Fibroblast of upper back skin (primary cell): Measurements from ENCODE around the gene ITLN1.
"Not testable (repeated sequence)": the region's sequence is repeated elsewhere in the genome, so short reads cannot be mapped to it uniquely, and the experiment has no call there.

Source experiments
- DNase-seq: peaks from one replicate; pipeline ENCODE4 v3.0.0-alpha.2; 2013

The ITLN1 gene

DNA sequence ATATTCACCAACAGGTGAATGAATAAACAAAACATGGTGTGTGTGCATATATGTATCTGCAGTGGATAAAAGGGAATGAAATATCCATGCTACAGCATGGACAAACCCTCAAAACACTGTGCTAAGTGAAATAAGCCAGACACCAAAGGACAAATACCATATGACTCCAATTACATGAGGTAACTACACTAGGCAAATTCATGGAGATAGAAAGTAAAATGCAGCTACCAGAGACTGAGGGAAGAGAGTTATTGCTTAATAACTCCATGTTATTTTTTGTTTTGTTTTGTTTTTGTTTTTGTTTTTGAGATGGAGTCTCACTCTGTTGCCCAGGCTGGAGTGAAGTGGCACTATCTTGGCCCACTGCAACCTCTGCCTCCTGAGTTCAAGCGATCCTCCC lies 2.4 kb downstream of the ITLN1 start:
- no peak for DNase-seq

DNA sequence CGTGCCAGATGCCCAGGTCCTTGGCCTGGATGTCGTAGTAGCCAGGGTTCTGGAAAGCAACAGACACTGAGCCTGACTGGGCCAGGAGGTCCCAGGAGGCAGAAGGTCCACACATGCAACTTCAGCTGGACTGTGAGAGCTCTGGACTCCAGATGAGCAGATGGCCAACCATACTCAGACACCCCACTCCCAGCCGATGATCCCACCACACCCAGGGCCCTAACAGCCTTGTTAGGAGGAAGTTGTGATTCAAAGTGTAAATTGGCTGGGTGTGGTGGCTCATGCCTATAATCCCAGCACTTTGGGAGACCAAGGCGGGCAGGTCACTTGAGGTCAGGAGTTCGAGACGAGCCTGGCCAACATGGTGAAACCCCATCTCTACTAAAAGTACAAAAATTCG lies 3.7 kb downstream of the ITLN1 start:
- DNase-seq, result not testable (repeated sequence)

DNA sequence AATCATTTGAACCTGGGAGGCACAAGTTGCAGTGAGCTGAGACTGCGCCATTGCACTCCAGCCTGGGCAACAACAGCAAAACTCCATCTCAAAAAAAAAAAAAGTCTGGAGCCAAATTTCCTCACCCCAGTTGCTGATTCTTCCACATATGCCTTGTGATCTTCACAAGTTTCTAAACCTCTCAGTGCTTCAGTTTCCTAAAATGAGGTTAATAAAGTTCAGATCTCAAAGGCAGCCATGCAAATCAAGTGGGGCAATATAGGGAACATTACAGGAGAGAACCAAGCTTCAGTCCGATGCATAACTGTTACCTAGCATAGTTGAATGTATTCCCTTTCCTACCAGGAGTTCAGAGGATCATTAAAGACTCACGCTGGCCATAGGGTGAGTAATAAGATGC lies 4.8 kb downstream of the ITLN1 start:
- DNase-seq, result no peak

DNA sequence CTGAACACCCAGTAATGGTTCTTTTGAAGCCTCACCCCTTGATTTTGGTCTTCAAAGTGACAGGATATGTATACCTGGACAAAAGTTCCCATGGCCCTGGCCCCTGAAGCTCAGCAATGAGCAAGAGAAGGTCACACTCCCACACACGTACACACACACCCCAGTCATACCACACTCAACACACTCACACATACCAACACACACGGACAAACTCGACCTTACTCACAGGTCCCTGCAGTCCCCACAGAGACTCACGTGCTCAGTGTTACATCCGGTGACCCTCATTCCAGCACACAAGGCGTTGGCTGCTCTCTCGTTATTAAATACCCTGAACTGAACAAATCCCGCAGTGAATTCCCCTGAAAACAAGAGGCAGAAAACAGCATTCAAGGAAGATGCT lies 5.9 kb downstream of the ITLN1 start:
- DNase-seq, result no peak

DNA sequence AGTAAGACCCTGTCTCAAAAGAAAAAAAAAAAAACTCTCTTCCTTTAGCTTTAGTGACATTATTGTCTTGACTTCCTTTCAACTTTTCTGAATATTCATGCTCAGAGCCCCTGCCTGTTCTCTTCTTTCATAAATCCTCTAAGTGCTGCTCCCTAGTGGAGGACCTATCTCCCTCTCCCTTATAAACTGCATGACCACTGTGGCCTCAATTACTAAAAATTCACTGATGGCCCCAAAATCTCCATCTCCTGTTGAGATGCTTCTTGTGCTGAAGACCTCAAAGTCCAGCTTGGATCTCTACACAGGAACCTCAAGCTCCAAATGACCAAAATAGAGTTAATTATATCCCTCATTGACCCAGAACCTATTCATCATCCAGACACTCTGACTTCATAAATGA lies 7.8 kb downstream of the ITLN1 start:
- DNase-seq, result no peak

DNA sequence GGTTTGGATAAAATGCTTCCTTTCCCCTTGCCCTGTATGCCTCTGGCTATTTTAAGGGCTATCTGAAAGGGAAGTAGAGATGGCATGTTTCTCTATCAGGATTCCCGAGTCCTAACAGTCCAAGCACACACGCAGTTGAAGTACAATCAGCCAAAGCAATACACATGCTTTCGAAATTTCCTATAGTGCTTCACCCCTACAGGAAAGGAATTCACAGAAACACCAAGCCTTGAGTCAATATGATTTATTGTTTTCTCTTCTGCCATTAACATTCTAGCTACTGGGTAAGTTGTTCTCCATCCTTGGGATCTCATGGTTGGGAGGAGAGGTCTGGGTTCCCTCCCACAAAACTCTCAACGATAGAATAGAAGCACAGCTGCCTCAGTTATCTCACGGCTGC lies 8.7 kb downstream of the ITLN1 start:
- DNase-seq, result no peak

DNA sequence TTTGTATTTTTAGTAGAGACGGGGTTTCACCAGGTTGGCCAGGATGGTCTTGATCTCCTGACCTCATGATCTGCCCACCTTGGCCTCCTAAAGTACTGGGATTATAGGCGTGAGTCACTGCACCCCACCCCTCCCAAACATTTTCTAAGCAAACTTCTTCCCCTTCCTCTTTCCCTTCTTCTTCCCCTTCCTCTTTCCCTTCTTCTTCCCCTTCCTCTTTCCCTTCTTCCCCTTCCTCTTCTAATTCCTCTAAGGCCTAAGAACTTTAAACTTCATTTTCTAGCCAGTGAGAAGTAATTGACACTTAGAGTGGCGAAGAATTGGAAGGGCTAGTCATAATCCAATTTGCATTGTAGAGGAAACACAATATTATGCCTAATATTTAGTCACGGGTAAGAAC lies 9.4 kb downstream of the ITLN1 start:
- not testable (repeated sequence) for DNase-seq

DNA sequence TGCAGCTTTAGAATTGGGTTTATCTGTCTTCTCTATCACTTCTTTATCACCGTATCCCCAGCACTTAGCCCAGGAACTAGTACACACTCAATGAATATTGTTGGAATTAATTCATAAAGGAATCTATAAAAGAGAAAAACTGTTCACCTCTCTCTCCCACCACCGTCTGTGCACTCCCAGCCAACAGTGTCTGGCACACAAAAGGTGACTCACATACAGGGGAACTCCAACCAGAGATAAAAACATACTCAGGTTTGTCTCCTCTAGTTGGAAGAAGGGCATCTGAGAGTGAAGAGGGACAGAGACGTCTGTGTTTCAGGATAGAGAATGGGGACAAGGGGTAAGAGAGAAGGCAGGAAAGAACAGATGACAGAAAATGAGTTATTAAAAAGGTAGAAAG lies 10.0 kb downstream of the ITLN1 start:
- DNase-seq, result no peak

DNA sequence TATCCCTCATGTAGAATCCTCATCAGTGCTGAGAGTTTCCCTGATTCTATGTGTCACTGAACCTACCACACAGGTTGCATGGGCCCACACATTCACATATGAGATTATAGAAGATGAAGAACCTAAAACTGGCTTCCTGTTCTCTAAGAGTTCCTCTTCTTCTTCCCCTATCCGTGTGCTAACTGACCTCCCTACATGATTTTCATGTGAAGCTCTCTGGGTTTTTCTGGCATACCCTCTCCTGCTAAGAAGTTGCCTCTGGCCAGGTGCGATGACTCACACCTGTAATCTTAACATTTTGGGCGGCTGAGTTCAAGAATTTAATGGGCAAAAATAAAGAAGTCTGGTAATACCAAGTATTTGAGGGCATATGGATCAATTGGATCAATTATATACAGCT lies 16.8 kb downstream of the ITLN1 start:
- no peak for DNase-seq

DNA sequence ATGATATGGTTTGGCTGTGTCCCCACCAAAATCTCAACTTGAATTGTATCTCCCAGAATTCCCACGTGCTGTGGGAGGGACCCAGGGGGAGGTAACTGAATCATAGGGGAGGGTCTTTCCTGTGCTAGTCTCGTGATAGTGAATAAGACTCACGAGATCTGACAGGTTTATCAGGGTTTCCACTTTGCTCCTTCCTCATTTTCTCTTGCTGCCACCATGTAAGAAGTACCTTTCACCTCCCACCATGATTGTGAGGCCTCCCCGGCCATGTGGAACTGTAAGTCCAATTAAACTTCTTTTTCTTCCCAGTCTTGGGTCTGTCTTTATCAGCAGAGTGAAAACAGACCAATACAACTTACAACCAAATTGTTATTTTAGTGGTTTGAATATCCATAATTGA lies 17.3 kb downstream of the ITLN1 start:
- not testable (repeated sequence) for DNase-seq

DNA sequence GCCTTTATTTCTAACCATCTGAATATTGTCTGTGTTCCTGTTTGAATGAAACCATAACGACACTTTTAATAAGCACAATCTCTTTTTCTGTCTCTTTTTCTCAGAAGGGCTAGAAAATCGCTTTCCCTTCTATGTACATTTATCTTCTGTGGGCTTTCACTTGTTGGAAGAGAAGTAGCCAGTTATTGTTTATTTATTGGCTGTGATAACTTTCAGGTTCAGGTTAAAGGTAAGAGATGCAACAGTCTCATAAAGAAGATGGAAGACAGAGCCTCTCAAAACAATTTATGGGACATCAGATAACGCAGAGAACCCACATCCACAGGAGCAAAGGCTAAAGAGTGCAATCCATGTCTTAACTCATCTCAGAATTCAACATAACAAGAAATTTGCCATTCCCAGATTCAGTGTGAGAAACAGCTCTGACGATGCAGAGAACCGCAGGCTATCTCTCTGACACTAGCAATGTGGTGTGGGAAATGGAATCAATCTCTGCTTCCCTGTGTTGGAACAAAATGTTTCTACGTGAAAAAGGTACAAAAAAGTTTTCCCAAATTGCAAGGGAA lies 18.2 kb downstream of the ITLN1 start:
- no peak for DNase-seq

DNA sequence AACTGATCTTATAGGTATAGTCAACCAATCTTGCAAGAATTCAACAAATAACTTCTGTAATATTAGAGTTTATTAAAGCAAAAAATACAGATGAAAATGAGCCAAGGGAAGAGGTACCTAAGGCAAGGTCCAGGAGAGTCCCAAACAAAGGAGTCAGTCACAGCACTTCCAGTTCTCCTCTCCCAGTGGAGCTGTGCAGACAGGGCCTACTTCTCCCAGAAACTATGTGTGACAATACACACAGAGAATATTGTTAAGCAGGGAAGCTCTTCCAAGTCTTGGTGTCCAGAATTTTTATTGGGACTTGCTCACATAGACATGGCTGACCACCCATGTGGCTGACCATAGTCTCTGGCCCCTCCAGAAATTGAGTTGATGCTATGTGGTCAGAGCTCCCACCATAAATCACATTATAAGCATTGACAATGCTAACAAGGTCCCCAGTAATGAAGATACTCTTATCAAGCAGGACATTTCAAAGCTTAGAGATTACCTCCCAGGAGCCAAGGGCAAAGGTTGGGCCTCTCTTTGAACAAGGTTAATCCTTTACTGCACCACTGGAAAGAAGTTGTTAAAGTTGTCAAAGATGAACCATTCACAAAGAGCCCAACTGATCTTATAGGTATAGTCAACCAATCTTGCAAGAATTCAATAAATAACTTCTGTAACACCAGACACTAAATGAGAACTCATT lies 18.8 kb downstream of the ITLN1 start:
- no peak for DNase-seq

DNA sequence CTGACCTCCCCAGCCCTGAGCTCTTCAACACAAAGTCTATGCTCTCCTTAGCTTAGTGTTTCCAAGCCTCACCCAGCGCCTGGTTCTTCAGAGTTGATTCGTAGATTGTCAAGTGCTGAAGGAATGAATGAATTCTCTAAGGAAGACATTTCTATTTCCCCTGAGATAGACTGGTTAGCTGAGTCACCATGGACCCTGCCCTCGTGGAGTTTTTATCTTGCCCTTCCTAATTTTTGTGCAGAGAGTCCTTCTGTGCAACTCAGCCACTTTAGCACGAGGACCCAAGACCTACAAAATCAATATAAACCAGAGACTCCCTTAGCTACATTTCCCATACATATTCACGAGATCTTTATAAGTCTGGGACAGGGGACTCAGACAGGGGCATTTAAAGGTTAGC lies 19.6 kb downstream of the ITLN1 start:
- no peak for DNase-seq

DNA sequence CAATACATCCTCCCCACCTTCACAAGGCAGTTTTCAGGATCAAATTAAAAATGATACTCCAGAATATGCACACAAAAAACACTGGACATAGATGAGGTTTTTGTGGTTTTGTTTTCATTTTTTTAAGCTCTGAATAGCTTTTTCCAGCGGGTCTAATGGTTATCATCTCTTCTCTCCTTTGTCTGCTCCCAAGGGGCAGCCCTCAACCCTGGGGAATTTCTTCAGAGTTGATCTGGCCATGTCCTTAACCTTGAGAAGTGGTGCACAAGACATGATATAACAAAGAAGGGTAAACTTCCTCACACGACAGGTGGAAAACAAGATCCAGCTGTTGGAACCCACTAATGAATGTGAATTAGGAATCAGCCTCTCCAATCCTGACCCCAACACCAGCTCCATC lies 20.8 kb downstream of the ITLN1 start:
- no peak for DNase-seq

DNA sequence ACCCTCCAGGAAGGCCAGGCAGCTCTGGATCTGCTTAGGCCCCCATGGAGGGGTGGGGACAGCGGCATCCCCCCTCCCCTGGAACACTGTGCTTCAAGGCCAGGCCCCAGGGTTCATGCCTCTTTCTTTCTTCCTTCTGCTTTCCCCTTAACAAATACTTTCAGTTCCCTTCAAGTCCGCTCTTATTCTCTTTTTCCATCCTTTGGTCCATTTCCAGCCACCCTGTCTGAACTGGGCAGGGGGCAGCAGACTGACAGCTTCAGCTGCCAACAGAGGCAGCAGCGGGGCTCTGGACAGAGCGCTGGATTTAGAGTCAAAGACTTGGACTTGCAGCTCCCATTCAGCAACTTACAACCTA lies 21.2 kb downstream of the ITLN1 start:
- no peak for DNase-seq

DNA sequence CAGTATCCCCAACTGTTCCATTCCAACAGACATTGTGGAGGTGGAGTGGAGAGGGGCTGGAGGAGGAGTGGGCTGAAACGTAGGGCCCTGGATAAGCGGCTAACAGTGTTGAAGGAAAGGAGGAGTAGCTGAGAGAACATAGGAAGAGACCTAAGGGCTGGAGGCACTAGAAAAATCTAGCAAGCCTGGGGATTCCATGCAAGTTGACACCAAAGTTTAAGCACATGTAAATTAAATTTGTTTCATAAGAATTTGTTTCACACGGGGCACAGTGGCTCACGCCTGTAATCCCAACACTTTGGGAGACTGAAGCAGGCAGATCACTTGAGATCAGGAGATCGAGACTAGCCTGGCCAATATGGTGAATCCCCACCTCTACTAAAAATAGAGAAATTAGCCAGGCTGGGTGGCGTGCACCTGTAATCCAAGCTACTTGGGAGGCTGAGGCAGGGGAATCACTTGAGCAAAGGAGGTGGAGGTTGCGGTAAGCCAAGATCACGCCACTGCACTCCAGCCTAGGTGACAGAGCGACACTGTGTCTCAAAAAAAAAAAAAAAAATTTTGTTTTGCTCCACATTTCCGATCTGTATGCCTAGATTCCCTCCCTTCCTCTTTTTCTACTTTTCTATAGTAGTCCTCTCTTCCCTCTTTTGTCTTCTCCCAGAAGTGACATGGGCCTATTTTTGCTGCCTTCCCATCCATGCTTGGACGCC lies 21.8 kb downstream of the ITLN1 start:
- no peak for DNase-seq

DNA sequence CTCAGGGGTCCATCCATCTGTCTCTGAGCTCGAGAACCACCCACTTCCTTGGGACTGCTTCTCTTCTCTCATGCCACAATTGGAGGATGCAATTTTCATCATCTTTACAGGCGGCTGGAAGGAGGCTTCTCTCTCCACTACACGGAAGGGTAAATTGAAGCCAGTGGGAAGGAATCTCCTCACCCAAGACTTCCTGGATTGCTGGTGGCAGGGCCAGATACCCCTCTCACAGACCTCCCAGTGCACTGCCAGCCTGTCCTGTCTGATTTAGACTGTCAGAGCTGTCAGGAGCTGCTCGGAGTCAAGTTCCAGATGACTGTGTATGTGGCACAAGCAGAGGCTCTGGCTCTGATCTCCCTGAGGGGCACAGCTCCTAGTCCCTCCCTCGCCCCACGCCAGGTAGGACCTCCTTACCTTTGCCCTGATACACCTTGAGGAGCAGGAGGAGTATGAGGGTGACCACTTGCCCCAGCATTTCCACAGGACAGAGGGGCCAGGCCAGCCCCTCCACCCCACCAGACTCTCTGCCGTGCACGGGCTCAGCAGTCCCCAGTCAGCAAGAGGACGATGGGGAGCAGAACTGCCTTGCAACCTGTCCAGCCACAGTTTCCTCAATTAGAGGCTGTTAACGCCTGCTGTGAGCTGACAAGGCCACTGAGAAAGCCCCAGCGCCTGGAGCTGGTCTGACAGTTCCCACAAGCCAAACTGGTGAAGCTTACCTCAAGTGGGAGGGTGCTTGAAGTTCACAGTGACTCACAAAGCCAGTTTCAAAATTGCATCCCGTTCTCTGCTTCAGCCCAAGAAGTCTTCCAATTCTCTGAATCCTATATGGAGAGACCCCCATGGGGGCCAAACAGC lies 22.5 kb downstream of the ITLN1 start, which contains the start of gene CD244:
CD244 (minus strand) TSS at position 685 of the 858 bp plus-strand sequence; CDS start at position 475, 210 bp downstream.
- DNase-seq, result no peak

DNA sequence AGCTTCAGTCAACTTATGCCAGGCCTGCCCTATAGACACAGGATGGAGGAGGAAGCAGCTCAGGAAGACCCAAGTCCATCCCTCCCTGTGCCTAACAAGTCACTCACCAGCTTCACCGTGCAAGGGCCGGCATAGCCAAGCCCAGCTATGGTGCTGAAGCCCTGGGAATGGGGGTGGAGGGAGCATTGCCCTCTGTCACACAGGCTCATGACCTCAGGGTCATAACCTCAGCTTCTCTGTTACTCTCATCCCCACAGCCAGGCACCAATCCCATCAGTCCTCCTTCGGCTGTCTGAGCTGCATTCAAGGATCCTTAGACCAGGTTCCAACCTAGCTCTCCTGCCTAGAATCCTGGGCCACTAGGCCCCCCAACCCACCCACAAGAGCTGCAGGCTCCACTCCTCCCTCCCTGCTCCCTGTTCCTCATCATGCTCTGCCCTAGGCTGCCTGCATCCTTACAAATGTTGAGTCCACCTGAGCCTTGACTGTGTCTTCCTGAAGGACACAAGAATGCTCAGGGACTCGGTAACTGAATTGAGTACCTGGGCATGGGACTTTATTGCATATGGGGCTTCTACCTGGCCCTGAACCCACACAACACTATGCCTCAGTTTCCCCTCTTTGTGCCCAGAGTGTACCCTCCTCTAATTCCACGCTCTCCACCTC lies 24.0 kb downstream of the ITLN1 start:
- no peak for DNase-seq

DNA sequence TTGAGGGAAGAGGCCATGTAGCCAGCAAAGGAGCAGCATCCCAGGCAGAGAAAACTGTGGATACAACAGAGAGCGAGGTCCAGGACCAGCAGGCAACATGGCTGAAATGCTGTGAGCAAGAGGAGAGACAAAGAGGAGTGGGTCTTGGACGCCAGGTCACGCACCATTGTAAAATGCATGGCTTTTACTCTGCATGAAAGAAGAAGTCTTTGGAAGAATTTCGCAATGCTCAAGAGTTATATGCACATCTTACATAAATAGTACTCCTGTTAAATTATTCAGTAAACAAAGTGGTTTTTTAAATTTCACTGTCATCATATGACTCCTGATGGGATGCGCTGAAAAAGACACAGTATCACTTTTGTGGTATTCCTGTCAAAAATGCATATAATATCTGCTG lies 25.8 kb downstream of the ITLN1 start:
- DNase-seq, result no peak

DNA sequence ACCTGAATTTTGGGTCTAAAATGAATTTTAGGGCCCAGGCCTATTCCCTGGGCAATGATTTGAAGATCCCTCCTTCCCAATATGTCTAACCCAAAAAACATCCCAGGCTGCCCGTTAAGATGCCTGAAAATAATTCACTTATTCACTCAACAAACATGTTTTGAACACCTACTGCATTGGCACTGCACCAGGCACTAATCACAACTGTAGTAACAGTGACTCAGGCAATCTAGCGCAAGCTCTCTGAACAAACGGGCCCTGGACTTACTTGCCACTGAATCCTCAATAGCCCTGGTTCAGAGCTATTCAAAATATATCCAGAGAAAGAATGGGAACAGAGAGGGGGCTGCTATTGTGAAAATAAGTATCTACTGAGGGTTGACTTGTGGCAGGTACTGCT lies 26.5 kb downstream of the ITLN1 start:
- no peak for DNase-seq

DNA sequence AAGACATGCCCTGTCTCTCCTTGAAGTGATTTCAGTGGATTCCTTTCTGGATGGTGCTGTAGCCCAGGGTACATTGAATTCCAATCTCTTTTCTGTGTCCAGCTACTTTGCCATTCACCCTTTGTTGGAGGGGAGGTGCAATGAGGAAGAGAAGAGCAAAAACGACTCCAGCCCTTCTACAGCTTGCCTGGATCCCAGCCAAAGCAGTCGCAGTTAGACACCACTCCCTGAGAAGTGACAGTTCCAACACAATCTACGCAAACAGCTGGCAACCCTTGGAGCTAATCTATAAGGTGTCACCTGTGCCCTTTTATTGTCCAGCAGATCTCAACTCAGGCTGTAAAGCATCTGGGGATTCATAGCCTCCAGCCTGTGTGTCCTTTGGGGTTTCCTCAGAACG lies 26.9 kb downstream of the ITLN1 start:
- no peak for DNase-seq

DNA sequence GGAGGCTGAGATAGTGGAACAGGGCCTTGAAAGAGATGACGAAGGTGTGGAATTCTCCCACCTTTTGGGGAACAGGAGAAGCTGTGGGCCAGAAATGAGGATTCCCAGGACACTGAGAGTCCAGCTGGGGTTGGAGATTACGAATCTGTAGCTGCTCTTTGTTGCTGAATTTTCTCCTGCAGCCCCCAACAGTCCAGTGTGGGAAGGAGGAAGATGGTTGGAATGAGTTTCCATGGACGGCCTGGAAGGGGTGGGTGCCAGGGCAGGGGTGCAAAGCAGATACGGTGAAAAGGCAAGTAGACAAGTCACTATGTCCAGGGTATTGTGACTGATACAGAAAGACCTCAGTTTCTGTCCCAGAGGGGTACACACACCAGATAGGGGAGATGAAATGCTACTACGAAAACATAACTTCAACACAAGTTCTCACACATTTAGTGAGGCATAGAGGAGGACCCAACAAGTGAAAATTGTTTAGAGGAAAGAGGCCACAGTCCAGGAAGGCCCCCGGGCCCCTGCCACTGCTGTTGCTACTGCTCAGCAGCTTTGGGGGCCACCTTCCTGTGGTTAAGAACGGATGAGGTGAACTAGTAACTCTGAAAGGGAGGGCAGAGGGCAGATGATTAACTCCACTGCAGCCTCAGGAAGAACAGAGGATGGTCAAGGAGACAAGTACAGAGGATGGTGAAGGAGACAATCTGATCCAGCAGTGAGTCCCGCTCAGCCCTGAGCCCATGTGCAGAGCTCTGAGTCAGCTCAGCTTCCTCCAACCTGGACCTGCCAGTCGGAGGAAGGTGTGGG lies 29.6 kb downstream of the ITLN1 start:
- DNase-seq, result no peak
